CD4-positive, alpha-beta memory T cell (primary cell): ENCODE data around the gene ZNF778. TPM values are rescaled to one million over a fixed set of nuclear protein-coding genes. Genes with fewer than 3 reads are reported as not detected.

Experiments
- CTCF ChIA-PET: fragments of 350-600 bp; sonication (Branson Sonifier 250); formaldehyde crosslinking; loops from one replicate; lab custom pipeline; 2021; ENCODE audit warnings: inconsistent platforms; ENCODE audit not compliant: partially characterized antibody; lab: Charles Lee
- POLR2A ChIA-PET: fragments of 350-600 bp; sonication (Branson Sonifier 250); formaldehyde crosslinking; loops from one replicate; lab custom pipeline; 2021; ENCODE audit not compliant: partially characterized antibody; lab: Charles Lee
- DNase-seq, 5 donors: peaks; one replicate each; pipeline versions ENCODE4 v3.0.0 to v3.0.0-alpha.2; 2020 to 2022; ENCODE audit warnings: mixed read lengths in 1 of 5
- H3K27ac ChIP-seq: one replicate; pipeline ENCODE4 v1.7.0; 2013; ENCODE audit warnings: low read depth, low read length
- H3K27me3 ChIP-seq: 2 replicates; pipeline ENCODE4 v1.7.0; 2013; ENCODE audit warnings: mild to moderate bottlenecking, low read length, moderate library complexity; ENCODE audit not compliant: insufficient read depth
- H3K36me3 ChIP-seq: 2 replicates; pipeline ENCODE4 v1.7.0; 2013; ENCODE audit warnings: mild to moderate bottlenecking, low read length, moderate library complexity; ENCODE audit not compliant: insufficient read depth
- H3K4me1 ChIP-seq: 2 replicates; pipeline ENCODE4 v1.7.0; 2013; ENCODE audit warnings: mild to moderate bottlenecking, low read length, moderate library complexity; ENCODE audit not compliant: insufficient read depth
- H3K4me3 ChIP-seq, 2 donors: one replicate each; pipeline ENCODE4 v1.7.0; 2013; ENCODE audit warnings: low read length in 2 of 2, mild to moderate bottlenecking in 1 of 2
- H3K9me3 ChIP-seq, 2 donors: one replicate each; pipeline ENCODE4 v1.7.0; 2013; ENCODE audit warnings: low read length in 2 of 2, control low read depth in 1 of 2; ENCODE audit not compliant: control insufficient read depth in 1 of 2
- H3K27ac Mint-ChIP-seq, 7 donors: one replicate each; pipeline ENCODE4 v1.8.0; 2020 to 2021; ENCODE audit warnings: mixed read lengths in 7 of 7, mild to moderate bottlenecking in 6 of 7, inconsistent platforms in 3 of 7, moderate library complexity in 3 of 7
- H3K27me3 Mint-ChIP-seq, 2 donors: one replicate each; pipeline ENCODE4 v1.8.0; 2020 to 2021; ENCODE audit warnings: mixed read lengths in 2 of 2
- H3K36me3 Mint-ChIP-seq, 2 donors: one replicate each; pipeline ENCODE4 v1.8.0; 2020 to 2021; ENCODE audit warnings: mixed read lengths in 2 of 2, inconsistent platforms in 1 of 2, mild to moderate bottlenecking in 1 of 2
- H3K4me1 Mint-ChIP-seq, 4 donors: one replicate each; pipeline ENCODE4 v1.8.0; 2020 to 2021; ENCODE audit warnings: mixed read lengths in 4 of 4, mild to moderate bottlenecking in 1 of 4
- H3K4me3 Mint-ChIP-seq, 8 donors: one replicate each; pipeline ENCODE4 v1.8.0; 2020 to 2021; ENCODE audit warnings: mixed read lengths in 8 of 8, mild to moderate bottlenecking in 7 of 8, moderate library complexity in 6 of 8, inconsistent platforms in 3 of 8
- H3K9me3 Mint-ChIP-seq, 8 donors: one replicate each; pipeline ENCODE4 v1.8.0; 2020 to 2021; ENCODE audit warnings: mixed read lengths in 8 of 8, mild to moderate bottlenecking in 5 of 8, inconsistent platforms in 3 of 8, moderate library complexity in 1 of 8
- intact Hi-C: fragments of 100-400 bp; cut with micrococcal nuclease; formaldehyde crosslinking; loops from one replicate; pipeline ENCODE4 v1.15.1; 2023
- polyA plus RNA-seq, 2 donors: library from polyadenylated mRNA; unstranded; fragments of 300-500 nt; fragmentation: Illumina TruSeq; gene quantifications; one replicate each; pipeline ENCODE4 v1.2.3, GENCODE V29; 2021
- total RNA-seq, 2 experiments: library from RNA; stranded (reverse); gene quantifications; one replicate each; pipeline ENCODE4 v1.2.3, GENCODE V29; 2021

The ZNF778 gene
- total and polyA plus RNA-seq, 4 experiments from 2014 or later, result 1.0 to 15.9 (median 8.8) TPM

GRCh38 chr16:89197633-89198416 lies 19.7 kb upstream of the ZNF778 start:
- intact Hi-C loops, result no loop called here
- CTCF ChIA-PET, result no interaction called here
- peaks cover 6% of the 10 kb centered on the region for H3K27me3 ChIP-seq

GRCh38 chr16:89198417-89199240 lies 18.9 kb upstream of the ZNF778 start:
- no peak overlapping the region for H3K27ac ChIP-seq
- peak overlapping the region in 1 of 7 donors; percentile 71 for H3K27ac Mint-ChIP-seq
- H3K4me3 Mint-ChIP-seq, result no peak overlapping the region
- ChIA-PET CTCF (no interaction called here), POLR2A (interaction anchor here (0.7 kb wide), 1 partner anchor 98 kb away, joined by 3 read pairs; no protein-coding TSS in a partner anchor)
- H3K36me3 Mint-ChIP-seq, result peaks cover 0 to 6% of the 10 kb centered on the region in 2 donors
- peaks cover 13% of the 10 kb centered on the region for H3K27me3 ChIP-seq
- DNase-seq, result no peak
- H3K4me3 ChIP-seq, result no peak overlapping the region
- H3K9me3 Mint-ChIP-seq, result peaks cover 0 to 10% (median 3%) of the 10 kb centered on the region in 8 donors
- H3K4me1 ChIP-seq, result peaks cover 10% of the 10 kb centered on the region
- peaks cover 0 to 21% (median 12%) of the 10 kb centered on the region in 4 donors for H3K4me1 Mint-ChIP-seq
- intact Hi-C loops, result no loop called here
- H3K27me3 Mint-ChIP-seq, result peaks cover 18 to 19% of the 10 kb centered on the region in 2 donors
- H3K36me3 ChIP-seq, result no peaks in the 10 kb centered on the region
- H3K9me3 ChIP-seq, result no peaks in the 10 kb centered on the region

More at GRCh38 chr16:89197633-89198416, 19.7 kb upstream of the ZNF778 start:
- peak overlapping the region in 1 of 7 donors; percentile 71 for H3K27ac Mint-ChIP-seq
- Histone ChIP-seq H3K36me3 (no peaks in the 10 kb centered on the region), H3K9me3 (no peaks in the 10 kb centered on the region), H3K27ac (no peak overlapping the region), H3K4me3 (no peak overlapping the region), H3K4me1 (peaks cover 10% of the 10 kb centered on the region)
- H3K4me3 Mint-ChIP-seq, result no peak overlapping the region
- H3K9me3 Mint-ChIP-seq, result peaks cover 0 to 3% (median under 1%) of the 10 kb centered on the region in 8 donors
- peaks cover 10 to 12% of the 10 kb centered on the region in 2 donors for H3K27me3 Mint-ChIP-seq
- no peak for DNase-seq
- H3K36me3 Mint-ChIP-seq, result peaks cover 0 to 1% of the 10 kb centered on the region in 2 donors
- H3K4me1 Mint-ChIP-seq, result peaks cover 0 to 16% (median 9%) of the 10 kb centered on the region in 4 donors
- POLR2A ChIA-PET, result no interaction called here

- peak overlapping the region in 2 of 8 donors; percentile 46 to 59 for H3K4me3 Mint-ChIP-seq
These were observed 18.0 kb upstream of the ZNF778 start for GRCh38 chr16:89199241-89200123.

GRCh38 chr16:89200124-89200849 lies 17.2 kb upstream of the ZNF778 start, which contains the start of gene SLC22A31:
TSS of gene SLC22A31 (minus strand) at chr16:89200537. CDS start at chr16:89200501, 36 bp downstream.
- no peak within 1 kb of the TSS for H3K27ac ChIP-seq
- H3K4me3 Mint-ChIP-seq, result peak within 1 kb of the TSS in 7 of 8 donors; percentile 12 to 61 (median 41)
- H3K9me3 ChIP-seq, result no peaks in the 10 kb centered on the region
- no peak within 1 kb of the TSS for H3K4me3 ChIP-seq
- CTCF ChIA-PET, result no interaction called here
- peaks cover 13% of the 10 kb centered on the region for H3K27me3 ChIP-seq
- H3K4me1 Mint-ChIP-seq, result peaks cover 0 to 21% (median 12%) of the 10 kb centered on the region in 4 donors
- H3K36me3 Mint-ChIP-seq, result peaks cover 0 to 6% of the 10 kb centered on the region in 2 donors
- H3K36me3 ChIP-seq, result no peaks in the 10 kb centered on the region
- H3K9me3 Mint-ChIP-seq, result peaks cover 0 to 10% (median 3%) of the 10 kb centered on the region in 8 donors
- DNase-seq, result no peak
- POLR2A ChIA-PET, result no interaction called here
- H3K4me1 ChIP-seq, result peaks cover 10% of the 10 kb centered on the region
- peak within 1 kb of the TSS in 1 of 7 donors; percentile 52 for H3K27ac Mint-ChIP-seq
- intact Hi-C loops, result no loop called here
- H3K27me3 Mint-ChIP-seq, result peaks cover 25% of the 10 kb centered on the region in 2 donors

More at GRCh38 chr16:89199241-89200123, 18.0 kb upstream of the ZNF778 start:
- Mint-ChIP-seq H3K27ac (peak overlapping the region in 1 of 7 donors; percentile 32), H3K9me3 (peaks cover 0 to 10% (median 3%) of the 10 kb centered on the region in 8 donors), H3K4me1 (peaks cover 0 to 21% (median 12%) of the 10 kb centered on the region in 4 donors), H3K36me3 (peaks cover 0 to 6% of the 10 kb centered on the region in 2 donors), H3K27me3 (peaks cover 25% of the 10 kb centered on the region in 2 donors)
- Histone ChIP-seq H3K9me3 (no peaks in the 10 kb centered on the region), H3K4me3 (no peak overlapping the region), H3K27ac (no peak overlapping the region), H3K36me3 (no peaks in the 10 kb centered on the region), H3K27me3 (peaks cover 13% of the 10 kb centered on the region), H3K4me1 (peaks cover 10% of the 10 kb centered on the region)
- no peak for DNase-seq
- ChIA-PET CTCF (no interaction called here), POLR2A (interaction anchor here (0.7 kb wide), 1 partner anchor 99 kb away, joined by 3 read pairs; no protein-coding TSS in a partner anchor)
- intact Hi-C loops, result no loop called here

- Mint-ChIP-seq H3K4me1 (peaks cover 0 to 21% (median 12%) of the 10 kb centered on the region in 4 donors), H3K9me3 (peaks cover 0 to 10% (median 3%) of the 10 kb centered on the region in 8 donors), H3K4me3 (peak overlapping the region in 5 of 8 donors; percentile 12 to 61 (median 41)), H3K36me3 (peaks cover 0 to 6% of the 10 kb centered on the region in 2 donors), H3K27me3 (peaks cover 25% of the 10 kb centered on the region in 2 donors), H3K27ac (peak overlapping the region in 1 of 7 donors; percentile 52)
- no peak for DNase-seq
- no peaks in the 10 kb centered on the region for H3K36me3 ChIP-seq
- H3K4me3 ChIP-seq, result no peak overlapping the region
- H3K4me1 ChIP-seq, result peaks cover 10% of the 10 kb centered on the region
- POLR2A ChIA-PET, result no interaction called here
- intact Hi-C loops, result loop anchor here (1.0 kb wide), 2 partner anchors 9 to 30 kb away; partner anchors contain the start of gene CDH15
- H3K27me3 ChIP-seq, result peaks cover 13% of the 10 kb centered on the region
- CTCF ChIA-PET, result no interaction called here
- H3K9me3 ChIP-seq, result no peaks in the 10 kb centered on the region
- H3K27ac ChIP-seq, result no peak overlapping the region
These were observed 16.6 kb upstream of the ZNF778 start for GRCh38 chr16:89200850-89201411.
